Fibroblast of lung (primary cell): ENCODE data around the gene PCTP. TPM values are rescaled to one million over a fixed set of nuclear protein-coding genes. Genes with fewer than 3 reads are reported as not detected.

Experiments
- DNase-seq, 2 donors: peaks; one replicate each; pipeline versions ENCODE4 v3.0.0 to v3.0.0-alpha.2; 2010; ENCODE audit warnings: low read depth in 2 of 2
- H2AFZ ChIP-seq: 2 replicates; pipeline ENCODE4 v1.5.1; 2012; ENCODE audit warnings: low read length, control low read depth, inconsistent platforms
- H3K27ac ChIP-seq: 2 replicates; pipeline ENCODE4 v1.5.1; 2011; ENCODE audit warnings: low read length, control low read depth; ENCODE audit not compliant: insufficient read depth
- H3K27me3 ChIP-seq: 2 replicates; pipeline ENCODE4 v1.5.1; 2011; ENCODE audit warnings: mild to moderate bottlenecking, low read length; ENCODE audit not compliant: control insufficient read depth, insufficient read depth
- H3K36me3 ChIP-seq: 2 replicates; pipeline ENCODE4 v1.5.1; 2011; ENCODE audit warnings: low read length; ENCODE audit not compliant: control insufficient read depth, insufficient read depth
- H3K4me1 ChIP-seq: 2 replicates; pipeline ENCODE4 v1.5.1; 2011; ENCODE audit warnings: low read length; ENCODE audit not compliant: control insufficient read depth, insufficient read depth; ENCODE audit errors: extremely low read depth
- H3K4me2 ChIP-seq: 2 replicates; pipeline ENCODE4 v1.5.1; 2011; ENCODE audit warnings: low read length, control low read depth; ENCODE audit not compliant: insufficient read depth; ENCODE audit errors: extremely low read depth
- H3K4me3 ChIP-seq, 4 experiments: fragments of 200-600 bp in 1 of 4; sonication (generic) in 1 of 4; replicated peaks in 1 of 4; 2 replicates each; pipeline ENCODE4 v1.5.1; 2011 to 2016; ENCODE audit warnings: low read length in 4 of 4, low read depth in 3 of 4, mild to moderate bottlenecking in 3 of 4, control low read depth in 2 of 4, inconsistent platforms in 1 of 4, mixed read lengths in 1 of 4; ENCODE audit not compliant: insufficient read depth in 1 of 4; ENCODE audit errors: control extremely low read depth in 1 of 4
- H3K79me2 ChIP-seq: 2 replicates; pipeline ENCODE4 v1.5.1; 2012; ENCODE audit warnings: mild to moderate bottlenecking, low read length, inconsistent platforms; ENCODE audit not compliant: control insufficient read depth, insufficient read depth
- H3K9ac ChIP-seq: 2 replicates; pipeline ENCODE4 v1.5.1; 2011; ENCODE audit warnings: mild to moderate bottlenecking, low read length, control low read depth; ENCODE audit not compliant: insufficient read depth
- H3K9me3 ChIP-seq: 2 replicates; pipeline ENCODE4 v1.5.1; 2012; ENCODE audit warnings: low read depth, low read length; ENCODE audit not compliant: control insufficient read depth, insufficient read depth
- H4K20me1 ChIP-seq: 2 replicates; pipeline ENCODE4 v1.5.1; 2011; ENCODE audit warnings: low read length; ENCODE audit not compliant: control insufficient read depth, insufficient read depth; ENCODE audit errors: extremely low read depth
- CTCF ChIP-seq, 2 donors: IDR thresholded peaks in 1 of 2; conservative IDR thresholded peaks in 1 of 2; 1 replicate in 1 of 2; 2 replicates in 1 of 2; pipeline ENCODE4 v1.5.1; 2011 to 2012; ENCODE audit warnings: low read length in 2 of 2, control low read depth in 1 of 2, inconsistent platforms in 1 of 2, low read depth in 1 of 2, mild to moderate bottlenecking in 1 of 2
- EZH2 ChIP-seq: IDR thresholded peaks from 2 replicates; pipeline ENCODE4 v1.5.1; 2012; ENCODE audit warnings: low read length, control low read depth, mild to moderate bottlenecking; ENCODE audit errors: missing control alignments
- polyA plus RNA-seq, 2 donors: library from polyadenylated mRNA; depleted of rRNA in 1 of 2; stranded (reverse) in 1 of 2; unstranded in 1 of 2; fragments of >200 nt; gene quantifications; 2 replicates each; pipeline ENCODE4 v1.2.1, GENCODE V29; 2011 to 2012; ENCODE audit warnings: missing spikeins in 1 of 2
- total RNA-seq: library from RNA; depleted of rRNA; stranded (reverse); fragments of >200 nt; gene quantifications from 2 replicates; pipeline ENCODE4 v1.2.1, GENCODE V29; 2014

Gene PCTP
- total and polyA plus RNA-seq, 2 donors (not counting 1 experiment from before 2014, with no cell fraction given), result 20.4 to 20.6 TPM

DNA sequence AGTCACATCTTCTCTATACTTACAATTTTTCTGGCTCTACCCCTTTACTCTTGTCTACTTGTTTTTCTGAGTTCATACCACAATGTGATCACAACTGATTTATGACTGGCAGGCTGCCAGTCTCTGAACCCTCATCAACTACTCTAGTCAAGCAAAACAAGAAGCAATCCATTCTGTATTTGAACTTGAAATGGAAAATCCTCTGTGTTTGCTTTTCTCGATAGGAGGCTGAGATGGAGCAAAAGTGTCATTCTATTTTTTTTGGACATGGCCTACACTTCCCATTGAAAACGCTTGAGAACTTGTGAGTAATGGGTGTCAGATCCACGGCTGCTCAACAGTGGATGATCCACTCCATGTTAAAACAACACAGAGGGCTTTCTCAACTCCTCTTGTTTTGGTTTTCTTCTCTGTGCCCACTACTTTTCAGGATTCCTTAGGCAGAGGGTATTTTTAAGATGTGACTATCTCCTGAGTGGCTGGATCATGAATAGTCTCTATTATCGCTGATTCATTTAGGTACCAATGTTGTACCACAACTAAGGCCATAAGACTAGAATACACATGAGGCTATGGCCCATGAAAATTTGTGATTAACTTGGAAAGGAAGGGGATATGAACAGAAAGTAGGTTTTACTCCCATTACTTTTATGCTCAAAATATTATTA lies 39.9 kb upstream of the PCTP start:
- H3K9me3 ChIP-seq, result no peaks in the 10 kb centered on the region
- no peak overlapping the region for H3K27ac ChIP-seq
- H3K79me2 ChIP-seq, result no peaks in the 10 kb centered on the region
- DNase-seq, result no peak
- no peak overlapping the region for H3K4me3 ChIP-seq
- no peaks in the 10 kb centered on the region for H4K20me1 ChIP-seq
- TF ChIP-seq EZH2 (no peak), CTCF (conservative IDR thresholded peaks at IDR 0.05 in 1 of 2, IDR thresholded peaks at IDR 0.05 in 1 of 2; ENCODE audit: low read depth in 1 of 2, low read length in 2 of 2) (no peak)
- no peaks in the 10 kb centered on the region for H3K27me3 ChIP-seq
- no peaks in the 10 kb centered on the region for H3K36me3 ChIP-seq
- H3K4me1 ChIP-seq, result peaks cover 8% of the 10 kb centered on the region
- no peak overlapping the region for H3K9ac ChIP-seq
- no peak overlapping the region for H2AFZ ChIP-seq
- no peak overlapping the region for H3K4me2 ChIP-seq

DNA sequence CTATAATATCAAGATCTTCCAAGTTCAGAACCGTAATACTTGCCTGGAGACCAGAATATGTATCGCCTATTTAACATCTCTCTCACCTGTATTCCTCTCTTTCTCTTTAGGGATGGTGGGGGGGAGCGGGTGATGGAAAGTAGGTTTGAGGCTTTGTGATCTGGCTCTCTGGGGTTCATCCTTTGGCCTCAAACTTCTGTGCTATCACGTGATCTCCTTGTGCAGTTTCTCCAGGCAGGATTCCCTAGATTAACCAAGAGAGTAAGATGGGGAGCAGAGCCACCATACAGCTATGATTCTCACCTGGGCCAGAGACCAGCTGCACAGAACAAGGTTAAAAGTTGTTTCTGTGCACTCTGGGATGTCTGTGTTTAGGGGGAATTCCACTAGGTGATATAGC lies 33.4 kb upstream of the PCTP start:
- no peak overlapping the region for H3K4me3 ChIP-seq
- no peaks in the 10 kb centered on the region for H3K79me2 ChIP-seq
- H3K9me3 ChIP-seq, result no peaks in the 10 kb centered on the region
- H3K4me2 ChIP-seq, result no peak overlapping the region
- DNase-seq, result no peak
- TF ChIP-seq CTCF (conservative IDR thresholded peaks at IDR 0.05 in 1 of 2, IDR thresholded peaks at IDR 0.05 in 1 of 2; ENCODE audit: low read depth in 1 of 2, low read length in 2 of 2) (no peak), EZH2 (no peak)
- no peaks in the 10 kb centered on the region for H3K4me1 ChIP-seq
- H3K9ac ChIP-seq, result no peak overlapping the region
- no peak overlapping the region for H2AFZ ChIP-seq
- H4K20me1 ChIP-seq, result no peaks in the 10 kb centered on the region
- no peaks in the 10 kb centered on the region for H3K27me3 ChIP-seq
- no peak overlapping the region for H3K27ac ChIP-seq
- H3K36me3 ChIP-seq, result no peaks in the 10 kb centered on the region

DNA sequence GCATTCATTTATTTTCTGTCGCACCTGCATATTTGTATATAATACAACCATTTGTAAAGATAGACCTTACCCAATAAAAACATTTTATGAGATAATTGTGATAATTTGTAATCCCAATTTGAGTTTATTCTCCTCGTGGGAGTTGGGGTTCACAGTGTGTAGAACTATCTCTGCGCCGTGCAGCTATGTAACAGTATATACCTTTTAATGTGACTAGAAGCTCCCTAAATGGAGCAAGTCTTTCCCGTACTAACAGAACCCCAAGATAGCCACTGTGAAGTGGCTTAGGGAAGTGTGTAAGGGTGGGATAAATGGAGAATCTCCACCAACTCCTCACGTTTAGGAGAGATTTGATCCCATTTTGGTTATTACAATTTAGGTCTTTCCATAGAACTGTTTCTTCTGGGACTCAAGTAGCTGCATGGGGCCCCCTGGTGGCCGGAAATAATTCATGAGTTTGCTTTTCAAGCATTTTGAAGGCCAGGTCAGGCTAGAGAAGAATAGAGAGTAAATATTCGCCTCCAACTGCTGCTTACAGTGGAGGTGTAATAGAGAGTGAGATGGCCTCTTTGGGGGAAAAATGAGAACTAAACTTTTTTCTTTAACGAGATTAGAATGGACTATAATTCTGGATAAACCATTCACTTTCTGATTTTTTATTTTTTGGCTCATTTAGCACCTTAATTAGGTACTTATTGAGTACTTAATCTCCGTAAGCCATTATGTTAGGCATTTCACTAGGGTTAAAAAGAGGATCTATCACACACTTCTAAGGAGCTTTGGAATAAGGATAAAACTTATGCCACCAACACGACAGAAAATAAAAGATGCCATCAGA lies 32.7 kb upstream of the PCTP start:
- Histone ChIP-seq H3K36me3 (no peaks in the 10 kb centered on the region), H4K20me1 (no peaks in the 10 kb centered on the region)

More for the DNA sequence above, 32.7 kb upstream of the PCTP start:
- Histone ChIP-seq H3K79me2 (no peaks in the 10 kb centered on the region), H3K9me3 (no peaks in the 10 kb centered on the region), H3K9ac (no peak overlapping the region), H3K27me3 (no peaks in the 10 kb centered on the region), H3K4me3 (no peak overlapping the region), H3K4me1 (peaks cover 1% of the 10 kb centered on the region), H3K4me2 (no peak overlapping the region), H3K27ac (no peak overlapping the region), H2AFZ (no peak overlapping the region)
- DNase-seq, result peak; percentile 58 to 83
- TF ChIP-seq CTCF (conservative IDR thresholded peaks at IDR 0.05 in 1 of 2, IDR thresholded peaks at IDR 0.05 in 1 of 2; ENCODE audit: low read depth in 1 of 2, low read length in 2 of 2) (peak; percentile 74 to 78), EZH2 (no peak)
